ENCODE data around the gene SESN3.

- TF ChIP-seq CTCF (IDR thresholded peaks at IDR 0.05; ENCODE audit: insufficient read depth, low read length), result no peak
- no peak for TF ChIP-seq REST (IDR thresholded peaks at IDR 0.05; ENCODE audit: insufficient replicate concordance, low read depth)
These were observed 10.7 kb upstream of the SESN3 start for GRCh38 chr11:95241681-95242081.

All from HL-60 (cell line).